Esophagus squamous epithelium (tissue), 4 donors: ENCODE results near the gene PTTG1IP2.

Experiments used
- CTCF ChIP-seq, 6 experiments: fragments of 450-650 bp in 4 of 6; fragments of 200-600 bp in 2 of 6; sonication (generic) in 2 of 6; IDR thresholded peaks; one replicate each; pipeline ENCODE4 v1.5.1; 2016 to 2019; ENCODE audit warnings: antibody characterized with exemption in 6 of 6, mild to moderate bottlenecking in 4 of 6, moderate library complexity in 4 of 6
- POLR2A ChIP-seq, 4 donors: fragments of 450-650 bp; IDR thresholded peaks; one replicate each; pipeline ENCODE4 v1.6.1; 2017; ENCODE audit warnings: antibody characterized with exemption in 4 of 4, mild to moderate bottlenecking in 4 of 4, moderate library complexity in 3 of 4

GRCh38 chr7:90469554-90469953 is at the start of gene PTTG1IP2:
- TF ChIP-seq CTCF (IDR thresholded peaks at IDR 0.05) (no peak), POLR2A (IDR thresholded peaks at IDR 0.05) (no peak)
